ENCODE results near the gene SLC66A3. TPM values are rescaled to one million over a fixed set of nuclear protein-coding genes. Genes with fewer than 3 reads are reported as not detected.

SLC66A3 gene
- total and polyA plus RNA-seq, 3 donors from 2014 or later: 23.3 to 46.0 (median 38.9) TPM

DNA sequence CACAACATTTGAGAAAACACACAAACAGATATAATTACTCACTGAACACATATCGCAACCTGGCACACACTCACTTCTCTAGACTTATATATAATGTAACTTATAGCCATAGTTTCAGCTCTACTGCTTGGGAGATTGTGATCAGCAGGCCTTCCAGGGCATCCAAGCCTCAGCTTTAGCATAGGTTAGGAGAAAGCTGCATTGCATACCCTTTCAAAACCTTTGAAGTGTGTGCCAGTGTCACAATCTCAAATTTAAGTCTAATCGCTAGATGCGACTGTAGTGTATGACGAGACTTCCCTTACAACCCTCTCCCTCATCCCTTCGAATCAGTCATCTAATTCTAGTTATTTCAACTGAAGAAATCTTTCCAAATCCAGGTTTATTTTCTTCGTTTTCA is 30.9 kb downstream of the SLC66A3 start:
- WGBS, 2 donors: 94 to 95% methylated on average over 6 of the region's 6 CpGs
- no peaks in the 10 kb centered on the region for H3K27me3 ChIP-seq
- H3K9me3 ChIP-seq: no peaks in the 10 kb centered on the region
- H3K4me1 ChIP-seq: no peaks in the 10 kb centered on the region
- H3K36me3 ChIP-seq (ENCODE audit: low read depth, missing control alignments): no peaks in the 10 kb centered on the region
- H3K27ac ChIP-seq: no peak overlapping the region
- no peak overlapping the region for H3K4me3 ChIP-seq
- no peak for TF ChIP-seq POLR2A (IDR thresholded peaks at IDR 0.05)
- TF ChIP-seq, protein P1, sequence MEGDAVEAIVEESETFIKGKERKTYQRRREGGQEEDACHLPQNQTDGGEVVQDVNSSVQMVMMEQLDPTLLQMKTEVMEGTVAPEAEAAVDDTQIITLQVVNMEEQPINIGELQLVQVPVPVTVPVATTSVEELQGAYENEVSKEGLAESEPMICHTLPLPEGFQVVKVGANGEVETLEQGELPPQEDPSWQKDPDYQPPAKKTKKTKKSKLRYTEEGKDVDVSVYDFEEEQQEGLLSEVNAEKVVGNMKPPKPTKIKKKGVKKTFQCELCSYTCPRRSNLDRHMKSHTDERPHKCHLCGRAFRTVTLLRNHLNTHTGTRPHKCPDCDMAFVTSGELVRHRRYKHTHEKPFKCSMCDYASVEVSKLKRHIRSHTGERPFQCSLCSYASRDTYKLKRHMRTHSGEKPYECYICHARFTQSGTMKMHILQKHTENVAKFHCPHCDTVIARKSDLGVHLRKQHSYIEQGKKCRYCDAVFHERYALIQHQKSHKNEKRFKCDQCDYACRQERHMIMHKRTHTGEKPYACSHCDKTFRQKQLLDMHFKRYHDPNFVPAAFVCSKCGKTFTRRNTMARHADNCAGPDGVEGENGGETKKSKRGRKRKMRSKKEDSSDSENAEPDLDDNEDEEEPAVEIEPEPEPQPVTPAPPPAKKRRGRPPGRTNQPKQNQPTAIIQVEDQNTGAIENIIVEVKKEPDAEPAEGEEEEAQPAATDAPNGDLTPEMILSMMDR (IDR thresholded peaks at IDR 0.05): no peak
- intact Hi-C loops (cut with DNase I; ENCODE audit: low total_unique reads): no loop called here
- no peak for DNase-seq

DNA sequence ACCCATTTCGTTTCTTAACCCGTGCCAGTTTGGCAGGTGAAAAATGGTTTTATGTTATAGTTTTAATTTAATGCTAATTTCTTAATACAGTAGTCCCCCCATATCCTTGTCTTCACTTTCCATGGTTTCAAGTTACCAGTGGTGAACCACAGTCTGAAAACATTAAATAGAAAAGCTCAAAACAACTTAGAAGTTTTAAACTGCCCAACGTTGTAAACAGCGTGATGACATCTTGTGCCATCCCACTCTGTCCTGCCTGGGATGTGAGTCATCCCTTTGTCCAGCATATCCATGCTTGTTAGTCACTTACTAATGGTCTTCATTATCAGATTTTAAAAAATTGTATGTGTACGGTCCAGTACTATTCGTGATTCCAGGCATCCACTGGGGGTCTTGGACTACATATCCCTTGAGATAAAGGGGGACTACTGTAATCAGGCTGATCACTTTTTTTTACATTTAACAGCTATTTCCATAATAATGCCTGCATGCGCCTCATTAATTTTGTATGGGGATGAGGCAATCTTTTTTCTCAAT is 31.9 kb downstream of the SLC66A3 start:
- H3K4me3 ChIP-seq: no peak overlapping the region
- no peak for TF ChIP-seq POLR2A (IDR thresholded peaks at IDR 0.05)
- TF ChIP-seq, protein P1 (IDR thresholded peaks at IDR 0.05): no peak
- no peak overlapping the region for H3K27ac ChIP-seq
- 85 to 88% methylated on average over 7 of the region's 7 CpGs for WGBS, 2 donors
- H3K9me3 ChIP-seq: no peaks in the 10 kb centered on the region
- DNase-seq: no peak
- no peaks in the 10 kb centered on the region for H3K4me1 ChIP-seq
- intact Hi-C loops (cut with DNase I; ENCODE audit: low total_unique reads): no loop called here
- no peaks in the 10 kb centered on the region for H3K27me3 ChIP-seq
- no peaks in the 10 kb centered on the region for H3K36me3 ChIP-seq (ENCODE audit: low read depth, missing control alignments)

DNA sequence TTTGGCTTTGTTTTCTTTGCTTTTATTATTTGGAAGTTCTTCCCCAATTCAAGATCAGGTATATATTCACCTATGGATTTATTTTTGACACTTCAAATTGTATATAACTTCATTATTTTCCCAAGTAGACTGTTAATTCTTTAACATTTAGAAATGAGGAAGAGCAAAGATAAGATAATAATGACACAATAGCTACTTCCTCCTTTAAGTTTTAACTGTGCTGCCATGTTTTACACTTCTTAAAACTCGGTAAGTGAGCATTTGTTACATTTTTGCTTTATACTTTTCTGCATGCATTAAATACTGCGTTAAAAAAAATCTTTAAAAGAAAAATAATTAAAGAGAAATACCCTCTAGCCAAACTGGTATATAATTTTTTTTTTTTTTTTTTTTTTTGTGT is 32.5 kb downstream of the SLC66A3 start:
- H3K27ac ChIP-seq: no peak overlapping the region
- H3K4me1 ChIP-seq: no peaks in the 10 kb centered on the region
- DNase-seq: no peak
- 86 to 91% methylated on average over 2 of the region's 2 CpGs for WGBS, 2 donors
- H3K4me3 ChIP-seq: no peak overlapping the region
- TF ChIP-seq, protein P1 (IDR thresholded peaks at IDR 0.05): no peak
- no peak for TF ChIP-seq POLR2A (IDR thresholded peaks at IDR 0.05)
- intact Hi-C loops (cut with DNase I; ENCODE audit: low total_unique reads): no loop called here
- no peaks in the 10 kb centered on the region for H3K9me3 ChIP-seq
- no peaks in the 10 kb centered on the region for H3K27me3 ChIP-seq
- H3K36me3 ChIP-seq (ENCODE audit: low read depth, missing control alignments): no peaks in the 10 kb centered on the region

DNA sequence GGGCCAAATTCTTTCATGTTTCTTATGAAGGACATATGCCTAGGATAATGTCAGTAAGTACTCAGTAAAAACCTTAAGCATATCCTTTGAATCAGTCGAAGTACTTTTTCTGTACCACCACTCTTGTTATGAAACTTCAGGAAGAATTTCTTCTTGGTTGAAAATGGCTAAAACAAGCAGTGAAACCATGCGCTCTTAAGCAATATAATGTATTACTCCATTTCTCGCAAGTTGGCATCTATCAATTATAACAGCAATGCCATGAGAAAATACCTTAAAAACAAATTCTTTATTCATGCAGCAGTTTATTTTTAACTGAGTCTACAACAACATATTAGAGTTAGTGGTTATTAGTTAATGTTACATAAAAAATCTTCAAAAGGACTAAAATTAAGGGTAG is 41.0 kb downstream of the SLC66A3 start:
- H3K4me1 ChIP-seq: no peaks in the 10 kb centered on the region
- H3K36me3 ChIP-seq (ENCODE audit: low read depth, missing control alignments): no peaks in the 10 kb centered on the region
- no peaks in the 10 kb centered on the region for H3K27me3 ChIP-seq
- no peak overlapping the region for H3K27ac ChIP-seq
- DNase-seq: no peak
- WGBS, 2 donors: 88 to 96% methylated on average over 3 of the region's 3 CpGs
- TF ChIP-seq, protein P1 (IDR thresholded peaks at IDR 0.05): no peak
- no peak for TF ChIP-seq POLR2A (IDR thresholded peaks at IDR 0.05)
- no peak overlapping the region for H3K4me3 ChIP-seq
- intact Hi-C loops (cut with DNase I; ENCODE audit: low total_unique reads): no loop called here
- no peaks in the 10 kb centered on the region for H3K9me3 ChIP-seq

DNA sequence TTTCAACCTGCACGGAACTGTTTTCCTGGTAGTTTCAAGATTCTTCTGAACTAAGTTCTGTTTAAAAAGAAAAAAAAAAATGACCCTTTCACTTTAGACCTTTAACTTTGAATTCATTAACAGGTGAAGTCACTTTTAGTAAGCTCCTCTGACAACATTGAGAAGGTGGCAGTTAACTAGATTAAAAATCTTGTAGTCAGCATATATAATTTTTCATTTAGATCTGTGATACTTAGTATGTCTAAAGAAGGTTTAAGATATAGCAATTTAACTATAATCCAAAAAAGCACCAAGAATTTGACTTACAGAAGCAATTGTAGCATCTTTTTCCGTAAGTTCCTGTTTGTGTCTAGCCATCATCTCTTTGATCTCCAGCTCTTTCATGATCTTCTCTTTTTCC is 45.4 kb downstream of the SLC66A3 start:
- 92 to 96% methylated on average over 2 of the region's 2 CpGs for WGBS, 2 donors
- intact Hi-C loops (cut with DNase I; ENCODE audit: low total_unique reads): no loop called here
- Histone ChIP-seq H3K9me3 (no peaks in the 10 kb centered on the region), H3K4me3 (no peak overlapping the region), H3K27ac (no peak overlapping the region), H3K36me3 (ENCODE audit: low read depth, missing control alignments) (no peaks in the 10 kb centered on the region), H3K27me3 (no peaks in the 10 kb centered on the region), H3K4me1 (no peaks in the 10 kb centered on the region)
- TF ChIP-seq, protein P1 (IDR thresholded peaks at IDR 0.05): no peak
- TF ChIP-seq POLR2A (IDR thresholded peaks at IDR 0.05): no peak
- no peak for DNase-seq

All from testis (tissue), 3 donors.